SK-N-MC (cell line): ENCODE data around the gene SDK2.

Source experiments
- EZH2 ChIP-seq: fragments of 200-600 bp; sonication (generic); IDR thresholded peaks from one replicate; pipeline ENCODE4 v1.6.1; 2017; ENCODE audit warnings: antibody characterized with exemption
- FOXP2 ChIP-seq: optimal IDR thresholded peaks from 2 replicates; pipeline ENCODE3; 2011; ENCODE audit warnings: mild to moderate bottlenecking, moderate library complexity; ENCODE audit not compliant: insufficient read depth; ENCODE audit errors: extremely low read length, control extremely low read depth
- POLR2AphosphoS5 ChIP-seq: IDR thresholded peaks from 2 replicates; pipeline ENCODE4 v1.6.1; 2012; ENCODE audit warnings: mild to moderate bottlenecking, low read depth, low read length, borderline replicate concordance

DNA sequence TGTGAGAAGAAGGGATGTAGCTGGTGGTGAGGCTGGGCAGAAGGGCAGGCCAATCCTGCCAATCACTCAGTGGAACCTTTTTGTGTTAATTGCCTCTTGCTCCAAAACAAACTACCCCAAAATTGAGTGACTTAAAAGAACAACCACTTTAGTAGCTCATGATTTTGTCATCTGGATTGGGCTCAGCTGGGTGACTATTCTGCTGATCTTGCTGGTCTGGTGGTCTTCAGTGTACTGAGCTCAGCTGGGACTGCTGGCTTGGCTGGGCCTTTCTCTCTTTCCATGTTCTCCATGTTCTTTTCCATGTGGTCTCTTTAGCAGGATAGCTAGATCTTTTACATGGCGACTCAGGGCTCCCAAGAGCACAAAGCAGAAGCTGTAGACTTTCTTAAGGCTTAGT lies 37.7 kb upstream of the SDK2 start:
- TF ChIP-seq POLR2AphosphoS5 (no peak), EZH2 (no peak), FOXP2 (no peak)
